Upper lobe of left lung (tissue), 4 donors: Measurements from ENCODE around the gene RNU6-9.

Source experiments
- CTCF ChIP-seq, 6 experiments: fragments of 450-650 bp in 4 of 6; fragments of 200-600 bp in 2 of 6; sonication (generic) in 2 of 6; IDR thresholded peaks; one replicate each; pipeline ENCODE4 v1.5.1; 2016 to 2019; ENCODE audit warnings: antibody characterized with exemption in 6 of 6
- EP300 ChIP-seq, 4 donors: sonication (generic); formaldehyde crosslinking; IDR thresholded peaks; one replicate each; pipeline ENCODE4 v1.5.1; 2017; ENCODE audit warnings: antibody characterized with exemption in 4 of 4, control low read depth in 2 of 4
- POLR2A ChIP-seq, 4 donors: fragments of 450-650 bp; IDR thresholded peaks; one replicate each; pipeline ENCODE4 v1.5.1; 2016 to 2017; ENCODE audit warnings: antibody characterized with exemption in 4 of 4, mild to moderate bottlenecking in 2 of 4

- TF ChIP-seq CTCF (IDR thresholded peaks at IDR 0.05) (no peak), POLR2A (IDR thresholded peaks at IDR 0.05) (no peak), EP300 (IDR thresholded peaks at IDR 0.05) (no peak)
Observed at GRCh38 chr19:912181-913079, 19.1 kb downstream of the RNU6-9 start.
